Tibial nerve (tissue), 4 donors: Measurements from ENCODE around the gene BRSK2. TPM values are rescaled to one million over a fixed set of nuclear protein-coding genes. Genes with fewer than 3 reads are reported as not detected.

Experiments used
- DNase-seq, 2 donors: peaks; one replicate each; pipeline ENCODE4 v3.0.0-alpha.2; 2019; ENCODE audit warnings: low spot score in 2 of 2
- H3K27ac ChIP-seq, 4 donors: fragments of 200-600 bp; sonication (generic) in 3 of 4; one replicate each; pipeline ENCODE4 v1.5.1; 2017 to 2019; ENCODE audit warnings: mild to moderate bottlenecking in 1 of 4
- H3K27me3 ChIP-seq, 2 donors: fragments of 200-600 bp; sonication (generic) in 1 of 2; one replicate each; pipeline versions ENCODE4 v1.5.1 to v1.6.0; 2017 to 2019
- H3K36me3 ChIP-seq, 3 donors: fragments of 200-600 bp; sonication (generic); one replicate each; pipeline ENCODE4 v1.5.1; 2018 to 2019
- H3K4me1 ChIP-seq, 4 donors: fragments of 200-600 bp; sonication (generic) in 3 of 4; one replicate each; pipeline ENCODE4 v1.5.1; 2017 to 2019
- H3K4me3 ChIP-seq, 4 donors: fragments of 200-600 bp; sonication (generic) in 3 of 4; one replicate each; pipeline ENCODE4 v1.5.1; 2017 to 2019; ENCODE audit warnings: mild to moderate bottlenecking in 1 of 4, moderate library complexity in 1 of 4
- H3K9me3 ChIP-seq, 4 donors: fragments of 200-600 bp; sonication (generic) in 3 of 4; one replicate each; pipeline ENCODE4 v1.5.1; 2017 to 2019
- EP300 ChIP-seq, 2 donors: sonication (generic); formaldehyde crosslinking; IDR thresholded peaks; one replicate each; pipeline ENCODE4 v1.6.1; 2017; ENCODE audit warnings: antibody characterized with exemption in 2 of 2, mild to moderate bottlenecking in 1 of 2
- POLR2A ChIP-seq, 2 donors: fragments of 450-650 bp; IDR thresholded peaks; one replicate each; pipeline ENCODE4 v1.6.1; 2017; ENCODE audit warnings: antibody characterized with exemption in 2 of 2, mild to moderate bottlenecking in 2 of 2, moderate library complexity in 2 of 2
- WGBS, 2 donors: methylation state at CpG; one replicate each; pipeline ENCODE4 v1.1.5; 2018; 5-methylcytosine and 5-hydroxymethylcytosine counted together
- total RNA-seq, 4 donors: library from RNA; depleted of rRNA; stranded (reverse); fragments of >200 nt; gene quantifications; one replicate each; pipeline ENCODE4 v1.1.0, GENCODE V29; 2016
- TF ChIP-seq, protein P1 (sequence below), 5 experiments: fragments of 200-600 bp in 3 of 5; fragments of 450-650 bp in 2 of 5; sonication (generic) in 3 of 5; IDR thresholded peaks; one replicate each; pipeline ENCODE4 v1.5.1; 2016 to 2019; ENCODE audit warnings: antibody characterized with exemption in 5 of 5, mild to moderate bottlenecking in 3 of 5, moderate library complexity in 2 of 5

Gene BRSK2
- total RNA-seq, 4 donors from 2014 or later, result 2.4 to 7.8 (median 4.6) TPM

DNA sequence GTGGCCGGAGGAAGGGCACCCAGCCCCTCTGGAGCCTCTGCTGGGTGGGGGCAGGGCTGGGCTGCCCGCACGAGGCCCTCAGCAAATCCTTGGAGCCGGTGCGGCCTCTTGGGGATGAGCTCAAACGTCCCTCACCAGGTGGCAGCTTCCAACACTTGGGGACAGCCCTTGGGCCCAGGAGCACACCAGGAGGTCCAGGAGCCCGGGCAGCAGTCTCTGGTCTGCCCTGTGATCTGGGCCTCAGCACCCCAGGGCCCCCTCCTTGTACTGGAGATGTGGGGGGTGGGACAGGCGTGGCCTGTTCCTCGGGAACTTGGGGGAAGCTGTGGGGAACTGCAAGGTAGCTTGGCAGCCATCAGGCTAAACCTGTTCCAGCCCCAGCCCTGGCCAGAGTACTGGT, 56.9 kb downstream of the BRSK2 start:
- TF ChIP-seq EP300 (IDR thresholded peaks at IDR 0.05) (no peak), POLR2A (IDR thresholded peaks at IDR 0.05) (no peak)
- TF ChIP-seq, protein P1, sequence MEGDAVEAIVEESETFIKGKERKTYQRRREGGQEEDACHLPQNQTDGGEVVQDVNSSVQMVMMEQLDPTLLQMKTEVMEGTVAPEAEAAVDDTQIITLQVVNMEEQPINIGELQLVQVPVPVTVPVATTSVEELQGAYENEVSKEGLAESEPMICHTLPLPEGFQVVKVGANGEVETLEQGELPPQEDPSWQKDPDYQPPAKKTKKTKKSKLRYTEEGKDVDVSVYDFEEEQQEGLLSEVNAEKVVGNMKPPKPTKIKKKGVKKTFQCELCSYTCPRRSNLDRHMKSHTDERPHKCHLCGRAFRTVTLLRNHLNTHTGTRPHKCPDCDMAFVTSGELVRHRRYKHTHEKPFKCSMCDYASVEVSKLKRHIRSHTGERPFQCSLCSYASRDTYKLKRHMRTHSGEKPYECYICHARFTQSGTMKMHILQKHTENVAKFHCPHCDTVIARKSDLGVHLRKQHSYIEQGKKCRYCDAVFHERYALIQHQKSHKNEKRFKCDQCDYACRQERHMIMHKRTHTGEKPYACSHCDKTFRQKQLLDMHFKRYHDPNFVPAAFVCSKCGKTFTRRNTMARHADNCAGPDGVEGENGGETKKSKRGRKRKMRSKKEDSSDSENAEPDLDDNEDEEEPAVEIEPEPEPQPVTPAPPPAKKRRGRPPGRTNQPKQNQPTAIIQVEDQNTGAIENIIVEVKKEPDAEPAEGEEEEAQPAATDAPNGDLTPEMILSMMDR (IDR thresholded peaks at IDR 0.05), result no peak
- WGBS, 2 donors, result 78 to 93% methylated on average over 4 to 9 of the region's 9 CpGs
- peaks cover 0 to 4% (median 0%) of the 10 kb centered on the region in 4 donors for H3K4me1 ChIP-seq
- no peaks in the 10 kb centered on the region for H3K27me3 ChIP-seq
- no peak overlapping the region for H3K4me3 ChIP-seq
- H3K9me3 ChIP-seq, result no peaks in the 10 kb centered on the region
- H3K27ac ChIP-seq, result no peak overlapping the region
- H3K36me3 ChIP-seq, result peaks cover 0 to 13% (median 0%) of the 10 kb centered on the region in 3 donors
- no peak for DNase-seq

DNA sequence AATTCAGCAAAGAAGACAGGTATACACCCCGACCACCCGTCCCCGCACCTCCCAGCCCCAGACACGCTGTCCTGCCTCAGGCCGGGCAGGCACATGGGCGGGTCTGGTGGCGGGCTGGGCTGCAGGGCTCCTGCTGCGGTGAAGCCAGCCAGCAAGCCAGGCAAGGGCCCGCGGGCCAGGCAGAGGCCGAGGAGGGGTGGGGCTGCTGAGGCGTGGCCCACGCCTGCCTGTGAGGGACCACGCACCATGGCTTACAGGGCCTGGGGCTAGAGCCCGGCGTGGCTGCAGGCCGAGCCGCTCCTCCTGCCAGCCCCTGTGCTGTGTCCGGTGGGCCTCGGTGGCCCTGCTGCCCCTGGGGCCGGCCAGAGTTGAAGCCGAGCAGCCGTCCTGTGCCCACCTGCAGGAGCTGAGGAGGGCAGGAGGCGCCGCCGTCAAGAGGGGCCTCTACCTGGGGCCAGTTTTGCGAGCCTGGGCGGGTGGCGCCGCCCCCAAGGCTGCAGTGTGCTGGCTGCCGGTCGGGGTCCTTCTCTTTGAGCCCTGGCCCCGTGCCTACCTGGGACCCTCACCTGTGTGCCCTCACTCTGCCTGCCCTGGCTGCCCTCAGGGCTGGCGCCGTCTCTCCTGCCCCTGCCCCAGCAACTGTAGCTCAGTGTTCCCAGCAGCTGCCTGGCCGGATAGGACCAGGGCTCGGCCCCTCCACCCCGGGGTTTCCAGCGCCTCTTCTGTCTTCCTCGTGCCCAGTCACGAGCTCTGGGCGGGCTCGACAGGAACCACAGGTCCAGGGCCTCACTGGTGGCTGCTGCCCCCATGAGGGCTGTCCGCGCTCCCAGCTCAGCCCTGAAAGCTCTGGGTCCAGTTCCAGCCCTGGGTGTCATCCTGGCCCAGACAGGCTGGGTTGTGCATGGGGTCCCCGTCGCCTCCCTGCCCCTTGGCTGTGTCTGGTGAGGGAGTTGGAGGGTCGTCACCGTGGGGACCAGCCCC, 58.4 kb downstream of the BRSK2 start:
- Histone ChIP-seq H3K36me3 (peaks cover 0 to 6% (median 0%) of the 10 kb centered on the region in 3 donors), H3K4me3 (no peak overlapping the region), H3K4me1 (peaks cover 0 to 4% (median 0%) of the 10 kb centered on the region in 4 donors), H3K27me3 (no peaks in the 10 kb centered on the region), H3K9me3 (no peaks in the 10 kb centered on the region), H3K27ac (peak overlapping the region in 1 of 4 donors; percentile 57)
- TF ChIP-seq, protein P1 (IDR thresholded peaks at IDR 0.05), result peak in 2 of 5 experiments; percentile 7 to 37
- TF ChIP-seq EP300 (IDR thresholded peaks at IDR 0.05), result no peak
- DNase-seq, result no peak
- WGBS, 2 donors, result 75 to 85% methylated on average over 29 to 33 of the region's 49 CpGs

DNA sequence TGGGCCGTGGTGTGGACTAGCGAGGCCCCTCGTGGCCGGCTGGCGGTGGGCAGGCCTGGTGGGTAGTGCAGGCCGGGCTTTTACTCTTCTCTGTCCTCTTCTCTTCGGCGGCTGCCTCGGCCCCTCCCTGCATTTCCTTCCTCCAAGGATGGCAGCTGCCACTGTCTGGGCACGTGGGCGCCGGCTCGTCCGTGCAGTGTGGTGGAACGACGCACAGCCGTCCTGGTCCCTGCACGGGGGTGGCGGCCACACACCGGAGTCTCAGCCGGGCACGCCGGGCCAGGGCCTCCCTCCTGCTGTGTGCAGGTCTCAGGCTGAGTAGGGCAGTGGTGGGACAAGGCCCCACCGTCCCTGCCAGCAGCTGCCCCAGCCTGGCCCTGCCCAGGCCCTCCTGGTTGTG, 59.1 kb downstream of the BRSK2 start:
- peaks cover 0 to 4% (median 0%) of the 10 kb centered on the region in 4 donors for H3K4me1 ChIP-seq
- TF ChIP-seq, protein P1 (IDR thresholded peaks at IDR 0.05), result no peak
- TF ChIP-seq POLR2A (IDR thresholded peaks at IDR 0.05), result no peak
- no peak for TF ChIP-seq EP300 (IDR thresholded peaks at IDR 0.05)
- H3K27ac ChIP-seq, result peak overlapping the region in 1 of 4 donors; percentile 58
- no peak for DNase-seq
- H3K36me3 ChIP-seq, result peaks cover 0 to 3% (median 0%) of the 10 kb centered on the region in 3 donors
- H3K27me3 ChIP-seq, result no peaks in the 10 kb centered on the region
- WGBS, 2 donors, result 71 to 90% methylated on average over 13 to 24 of the region's 24 CpGs
- H3K4me3 ChIP-seq, result no peak overlapping the region
- H3K9me3 ChIP-seq, result no peaks in the 10 kb centered on the region

DNA sequence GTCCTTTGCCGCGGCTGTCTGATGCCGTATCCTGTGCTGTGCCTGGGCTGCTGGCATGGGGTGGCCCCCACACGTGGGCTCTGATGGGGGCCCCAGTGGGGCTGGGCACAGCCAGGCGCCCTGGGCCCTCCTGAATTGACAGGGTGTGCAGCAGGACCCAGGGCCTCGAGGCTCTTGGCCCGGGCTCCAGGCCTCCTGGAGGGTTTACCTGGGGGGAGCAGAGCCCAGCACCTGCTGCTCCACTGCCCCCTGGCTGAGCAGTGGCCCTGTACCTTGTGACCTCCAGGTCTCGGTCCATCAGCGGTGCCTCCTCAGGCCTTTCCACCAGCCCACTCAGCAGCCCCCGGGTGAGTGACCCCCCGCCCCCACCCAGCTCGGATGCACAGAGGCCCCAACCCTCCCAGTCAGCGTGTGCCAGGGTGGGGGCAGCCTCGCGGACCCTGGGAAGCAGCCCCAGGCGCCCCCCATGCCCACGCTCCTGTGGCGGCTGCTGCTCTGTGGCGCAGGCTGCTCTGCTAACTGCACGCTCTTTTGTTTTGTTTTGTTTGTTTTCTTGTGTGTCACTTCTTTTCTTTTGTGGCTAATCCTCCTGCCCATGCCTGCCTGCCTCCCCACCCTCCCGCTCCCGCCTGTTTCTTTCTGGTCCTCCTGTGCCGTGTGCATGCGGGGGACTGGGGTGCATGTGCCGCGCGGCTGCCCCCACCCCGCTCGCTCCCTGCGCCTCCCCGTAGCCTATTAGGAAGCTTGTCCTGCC, 59.9 kb downstream of the BRSK2 start:
- TF ChIP-seq, protein P1 (IDR thresholded peaks at IDR 0.05), result no peak
- TF ChIP-seq POLR2A (IDR thresholded peaks at IDR 0.05), result no peak
- TF ChIP-seq EP300 (IDR thresholded peaks at IDR 0.05), result no peak
- no peak for DNase-seq
- Histone ChIP-seq H3K4me1 (peaks cover 0 to 4% (median 0%) of the 10 kb centered on the region in 4 donors), H3K4me3 (no peak overlapping the region), H3K9me3 (no peaks in the 10 kb centered on the region), H3K27ac (peak overlapping the region in 1 of 4 donors; percentile 58), H3K36me3 (peaks cover 0 to 3% (median 0%) of the 10 kb centered on the region in 3 donors), H3K27me3 (no peaks in the 10 kb centered on the region)
- 73 to 76% methylated on average over 29 of the region's 31 CpGs for WGBS, 2 donors
